Measurements from ENCODE around the gene BEND7. TPM values are rescaled to one million over a fixed set of nuclear protein-coding genes. Genes with fewer than 3 reads are reported as not detected.

Gene BEND7
- total RNA-seq, 4 donors from 2014 or later = 4.7 to 13.4 (median 6.5) TPM

- TF ChIP-seq POLR2AphosphoS5 (IDR thresholded peaks at IDR 0.05) = no peak
- no peak for TF ChIP-seq POLR2A (IDR thresholded peaks at IDR 0.05)
- TF ChIP-seq CTCF (IDR thresholded peaks at IDR 0.05) = no peak
- TF ChIP-seq EP300 (IDR thresholded peaks at IDR 0.05) = no peak
- Histone ChIP-seq H3K36me3 (no peaks in the 10 kb centered on the region), H3K4me3 (peak overlapping the region; percentile 60), H3K27me3 (no peaks in the 10 kb centered on the region), H3K4me1 (peaks cover 24% of the 10 kb centered on the region), H3K9me3 (no peaks in the 10 kb centered on the region), H3K27ac (peak overlapping the region; percentile 45)
- no peak for DNase-seq (ENCODE audit: low spot score in 2 of 2)
- WGBS = 11% methylated on average over 5 of the region's 5 CpGs
These were observed 1.0 kb downstream of the BEND7 start for GRCh38 chr10:13527864-13528122.

GRCh38 chr10:13526948-13527863 lies 1.6 kb downstream of the BEND7 start:
- no peaks in the 10 kb centered on the region for H3K9me3 ChIP-seq
- no peaks in the 10 kb centered on the region for H3K36me3 ChIP-seq
- 40% methylated on average over 10 of the region's 10 CpGs for WGBS
- peak overlapping the region; percentile 60 for H3K4me3 ChIP-seq
- no peak for DNase-seq (ENCODE audit: low spot score in 2 of 2)
- TF ChIP-seq EP300 (IDR thresholded peaks at IDR 0.05) (no peak), POLR2A (IDR thresholded peaks at IDR 0.05) (no peak), POLR2AphosphoS5 (IDR thresholded peaks at IDR 0.05) (no peak), CTCF (IDR thresholded peaks at IDR 0.05) (no peak)
- H3K27ac ChIP-seq = peak overlapping the region; percentile 45
- H3K4me1 ChIP-seq = peaks cover 24% of the 10 kb centered on the region
- no peaks in the 10 kb centered on the region for H3K27me3 ChIP-seq

GRCh38 chr10:13525663-13526062 lies 3.2 kb downstream of the BEND7 start:
- H3K27ac ChIP-seq = no peak overlapping the region
- no peaks in the 10 kb centered on the region for H3K36me3 ChIP-seq
- no peak for DNase-seq (ENCODE audit: low spot score in 2 of 2)
- TF ChIP-seq CTCF (IDR thresholded peaks at IDR 0.05) (no peak), POLR2AphosphoS5 (IDR thresholded peaks at IDR 0.05) (no peak), EP300 (IDR thresholded peaks at IDR 0.05) (no peak), POLR2A (IDR thresholded peaks at IDR 0.05) (no peak)
- WGBS = 40% methylated on average over 3 of the region's 3 CpGs
- peaks cover 24% of the 10 kb centered on the region for H3K4me1 ChIP-seq
- no peaks in the 10 kb centered on the region for H3K27me3 ChIP-seq
- no peak overlapping the region for H3K4me3 ChIP-seq
- no peaks in the 10 kb centered on the region for H3K9me3 ChIP-seq

- H3K36me3 ChIP-seq = no peaks in the 10 kb centered on the region
- no peaks in the 10 kb centered on the region for H3K27me3 ChIP-seq
- DNase-seq (ENCODE audit: low spot score in 2 of 2) = no peak
- no peak overlapping the region for H3K4me3 ChIP-seq
- H3K4me1 ChIP-seq = no peaks in the 10 kb centered on the region
- TF ChIP-seq POLR2A (IDR thresholded peaks at IDR 0.05) (no peak), EP300 (IDR thresholded peaks at IDR 0.05) (no peak), CTCF (IDR thresholded peaks at IDR 0.05) (no peak), POLR2AphosphoS5 (IDR thresholded peaks at IDR 0.05) (no peak)
- WGBS = 78% methylated on average over 7 of the region's 7 CpGs
- no peaks in the 10 kb centered on the region for H3K9me3 ChIP-seq
- no peak overlapping the region for H3K27ac ChIP-seq
These were observed 7.8 kb downstream of the BEND7 start for GRCh38 chr10:13521026-13521425.

GRCh38 chr10:13520194-13520593 lies 8.6 kb downstream of the BEND7 start:
- Histone ChIP-seq H3K9me3 (no peaks in the 10 kb centered on the region), H3K27me3 (no peaks in the 10 kb centered on the region), H3K36me3 (no peaks in the 10 kb centered on the region), H3K4me3 (no peak overlapping the region), H3K27ac (no peak overlapping the region), H3K4me1 (no peaks in the 10 kb centered on the region)
- 96% methylated on average over 8 of the region's 8 CpGs for WGBS
- TF ChIP-seq POLR2A (IDR thresholded peaks at IDR 0.05) (no peak), CTCF (IDR thresholded peaks at IDR 0.05) (no peak), POLR2AphosphoS5 (IDR thresholded peaks at IDR 0.05) (no peak), EP300 (IDR thresholded peaks at IDR 0.05) (no peak)
- no peak for DNase-seq (ENCODE audit: low spot score in 2 of 2)
